SK-N-SH (cell line): Measurements from ENCODE around the gene KIF5B. TPM values are rescaled to one million over a fixed set of nuclear protein-coding genes. Genes with fewer than 3 reads are reported as not detected.
"Not testable (repeated sequence)": the region's sequence is repeated elsewhere in the genome, so short reads cannot be mapped to it uniquely, and the experiment has no call there.

ENCODE experiments used
- CTCF ChIA-PET: fragments of 300-600, 350-600 bp; formaldehyde crosslinking; extraction: SDS; loops from one replicate; lab custom pipeline; 2021; lab: Yijun Ruan, JAX
- POLR2A ChIA-PET: fragments of 350-600 bp; sonication (Branson Sonifier 250); formaldehyde crosslinking; extraction: SDS; loops from one replicate; lab custom pipeline; 2020; ENCODE audit warnings: antibody characterized with exemption, inconsistent platforms; lab: Yijun Ruan, JAX
- DNase-seq: peaks from one replicate; pipeline ENCODE4 v3.0.0; 2012
- H2AFZ ChIP-seq: fragments of 200-600 bp; sonication (generic); 2 replicates; pipeline ENCODE4 v1.8.1; 2016; ENCODE audit warnings: antibody characterized with exemption, mild to moderate bottlenecking, low read depth
- H3F3A ChIP-seq: fragments of 200-600 bp; sonication (generic); replicated peaks from 2 replicates; pipeline ENCODE3; 2016; ENCODE audit warnings: antibody characterized with exemption, mild to moderate bottlenecking; ENCODE audit not compliant: insufficient read depth
- H3K27ac ChIP-seq, 2 experiments: fragments of 200-500 bp in 1 of 2; fragments of 200-600 bp in 1 of 2; sonication (Bioruptor generic) in 1 of 2; sonication (generic), shearing (Covaris generic) in 1 of 2; 2 replicates each; pipeline versions ENCODE4 v1.5.1 to v1.6.1; 2014 to 2016; ENCODE audit warnings: low read depth in 2 of 2, inconsistent platforms in 1 of 2, low read length in 1 of 2, mild to moderate bottlenecking in 1 of 2, mixed read lengths in 1 of 2
- H3K27me3 ChIP-seq: fragments of 200-600 bp; sonication (generic), shearing (Covaris generic); 2 replicates; pipeline ENCODE4 v1.6.1; 2016; ENCODE audit warnings: mixed run types; ENCODE audit not compliant: insufficient read depth
- H3K36me3 ChIP-seq, 2 experiments: fragments of 200-500 bp in 1 of 2; fragments of 200-600 bp in 1 of 2; sonication (Bioruptor generic) in 1 of 2; sonication (generic) in 1 of 2; replicated peaks in 1 of 2; 2 replicates each; pipeline versions ENCODE3 to v1.5.1; 2014 to 2016; ENCODE audit warnings: low read length in 1 of 2, mild to moderate bottlenecking in 1 of 2; ENCODE audit not compliant: insufficient read depth in 2 of 2, control insufficient read depth in 1 of 2
- H3K4me1 ChIP-seq, 2 experiments: fragments of 200-500 bp in 1 of 2; fragments of 200-600 bp in 1 of 2; sonication (Bioruptor generic) in 1 of 2; sonication (generic), shearing (Covaris generic) in 1 of 2; 2 replicates each; pipeline versions ENCODE4 v1.5.1 to v1.6.1; 2014 to 2016; ENCODE audit warnings: low read depth in 1 of 2, low read length in 1 of 2, mixed run types in 1 of 2; ENCODE audit not compliant: insufficient read depth in 2 of 2, control insufficient read depth in 1 of 2
- H3K4me2 ChIP-seq: fragments of 200-600 bp; sonication (generic), shearing (Covaris generic); 2 replicates; pipeline ENCODE4 v1.6.1; 2017; ENCODE audit warnings: mixed run types
- H3K4me3 ChIP-seq, 2 experiments: fragments of 200-500 bp in 1 of 2; fragments of 200-600 bp in 1 of 2; sonication (Bioruptor generic) in 1 of 2; sonication (generic), shearing (Covaris generic) in 1 of 2; 2 replicates each; pipeline versions ENCODE4 v1.5.1 to v1.8.1; 2014 to 2016; ENCODE audit warnings: low read depth in 2 of 2, inconsistent platforms in 1 of 2, low read length in 1 of 2, mild to moderate bottlenecking in 1 of 2, mixed read lengths in 1 of 2, moderate library complexity in 1 of 2
- H3K79me2 ChIP-seq: fragments of 200-600 bp; sonication (generic); 2 replicates; pipeline ENCODE4 v1.8.1; 2017; ENCODE audit warnings: mild to moderate bottlenecking; ENCODE audit not compliant: insufficient read depth
- H3K9ac ChIP-seq: fragments of 200-600 bp; sonication (generic); 2 replicates; pipeline ENCODE4 v1.6.1; 2017; ENCODE audit warnings: mixed run types
- H3K9me2 ChIP-seq: fragments of 200-600 bp; sonication (generic); 2 replicates; pipeline ENCODE4 v1.6.1; 2017; ENCODE audit warnings: mixed run types
- H3K9me3 ChIP-seq: fragments of 200-600 bp; sonication (generic); 2 replicates; pipeline ENCODE4 v1.6.1; 2017; ENCODE audit warnings: mixed run types, mild to moderate bottlenecking, moderate library complexity
- H4K20me1 ChIP-seq: fragments of 200-600 bp; sonication (generic); 2 replicates; pipeline ENCODE4 v1.6.1; 2017; ENCODE audit warnings: mild to moderate bottlenecking, mixed run types; ENCODE audit not compliant: insufficient read depth
- EP300 ChIP-seq, 2 experiments: IDR thresholded peaks; 2 replicates each; pipeline versions ENCODE4 v1.4.0 to v1.6.1; 2012; ENCODE audit warnings: borderline replicate concordance in 1 of 2, low read depth in 1 of 2, low read length in 1 of 2
- FOSL2 ChIP-seq: IDR thresholded peaks from 2 replicates; pipeline ENCODE4 v1.4.0; 2012; ENCODE audit warnings: low read depth, mild to moderate bottlenecking, moderate library complexity, borderline replicate concordance
- FOXJ3 ChIP-seq: sonication (generic); formaldehyde crosslinking; IDR thresholded peaks from 2 replicates; pipeline ENCODE4 v1.5.1; 2020; ENCODE audit warnings: mild to moderate bottlenecking, missing genetic modification reagents
- FOXM1 ChIP-seq: IDR thresholded peaks from 2 replicates; pipeline ENCODE4 v1.4.0; 2012; ENCODE audit warnings: low read depth, mild to moderate bottlenecking
- IRF3 ChIP-seq: fragments of 150-350 bp; IDR thresholded peaks from 2 replicates; pipeline ENCODE4 v1.6.1; 2016; ENCODE audit warnings: mild to moderate bottlenecking, low read depth, low read length
- JUND ChIP-seq: IDR thresholded peaks from 2 replicates; pipeline ENCODE4 v1.4.0; 2012
- MEF2A ChIP-seq: IDR thresholded peaks from 2 replicates; pipeline ENCODE4 v1.4.0; 2012; ENCODE audit warnings: low read depth, borderline replicate concordance
- MXI1 ChIP-seq: IDR thresholded peaks from 2 replicates; pipeline ENCODE4 v1.6.1; 2012; ENCODE audit warnings: mild to moderate bottlenecking, low read depth, low read length, improper control_type of control experiment
- NFIC ChIP-seq: IDR thresholded peaks from 2 replicates; pipeline ENCODE4 v1.4.0; 2012; ENCODE audit warnings: borderline replicate concordance
- POLR2AphosphoS5 ChIP-seq: IDR thresholded peaks from 2 replicates; pipeline ENCODE4 v1.6.1; 2012; ENCODE audit warnings: low read depth, low read length
- RCOR1 ChIP-seq: fragments of 150-350 bp; IDR thresholded peaks from 2 replicates; pipeline ENCODE4 v1.6.1; 2017; ENCODE audit warnings: antibody characterized with exemption, low read length
- RFX5 ChIP-seq: IDR thresholded peaks from 2 replicates; pipeline ENCODE4 v1.6.1; 2012; ENCODE audit warnings: mild to moderate bottlenecking, improper control_type of control experiment, low read length
- RXRA ChIP-seq: IDR thresholded peaks from 2 replicates; pipeline ENCODE4 v1.4.0; 2012; ENCODE audit warnings: low read depth, mild to moderate bottlenecking, borderline replicate concordance
- WGBS: methylation state at CpG from one replicate; pipeline ENCODE4 v1.1.6; 2017; ENCODE audit warnings: low lambda C conversion rate; 5-methylcytosine and 5-hydroxymethylcytosine counted together
- polyA plus RNA-seq, 3 experiments: library from polyadenylated mRNA; depleted of rRNA; stranded (reverse); fragments of >200 nt; gene quantifications; 2 replicates each; pipeline ENCODE4 v1.2.3, GENCODE V29; 2012
- TF ChIP-seq, protein P1 (sequence below): IDR thresholded peaks from 2 replicates; pipeline ENCODE4 v1.4.0; 2012; ENCODE audit warnings: low read depth, borderline replicate concordance
- TF ChIP-seq, protein P2 (sequence below): fragments of 200-600 bp; sonication (generic); IDR thresholded peaks from 2 replicates; pipeline ENCODE4 v1.6.1; 2017; ENCODE audit warnings: antibody characterized with exemption, mild to moderate bottlenecking, moderate library complexity

KIF5B gene
- polyA plus RNA-seq, 1 of the 3 experiments (the other 2 are of a cell fraction) = 15.7 TPM

DNA sequence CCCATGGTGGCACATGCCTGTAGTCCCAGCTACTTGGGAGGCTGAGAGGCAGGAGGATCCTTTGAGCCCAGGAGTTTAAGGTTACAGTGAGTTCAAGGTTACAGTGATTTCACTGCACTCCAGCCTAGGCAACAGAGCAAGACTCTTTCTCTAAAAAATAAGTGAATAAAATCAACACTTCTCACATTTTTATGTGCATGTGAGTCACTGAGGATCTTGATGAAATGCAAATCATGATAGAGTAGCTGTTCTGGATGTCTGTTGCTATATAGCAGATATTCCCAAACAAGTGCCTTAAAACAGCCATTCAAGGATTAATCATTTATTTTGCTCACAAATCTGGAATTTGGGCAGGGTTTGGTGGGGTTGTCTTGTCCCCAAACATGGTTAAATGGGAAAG is 65.3 kb downstream of the KIF5B start:
- POLR2A ChIA-PET = interaction anchor here (0.8 kb wide), 1 partner anchor 15 kb away, joined by 3 read pairs; no protein-coding TSS in a partner anchor

DNA sequence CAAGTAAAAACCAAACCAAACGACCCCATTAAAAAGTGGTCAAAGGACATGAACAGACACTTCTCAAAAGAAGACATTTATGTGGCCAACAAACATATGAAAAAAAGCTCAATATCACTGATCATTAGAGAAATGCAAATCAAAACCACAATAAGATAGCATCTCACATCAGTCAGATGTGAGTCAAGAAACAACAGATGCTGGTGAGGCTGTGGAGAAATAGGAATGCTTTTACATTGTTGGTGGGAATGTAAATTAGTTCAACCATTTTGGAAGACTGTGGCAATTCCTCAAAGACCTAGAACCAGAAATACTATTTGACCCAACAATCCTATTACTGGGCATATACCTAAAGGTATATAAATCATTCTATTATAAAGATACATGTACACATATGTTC is 68.4 kb downstream of the KIF5B start:
- H3K36me3 ChIP-seq, H3F3A ChIP-seq, H3K4me1 ChIP-seq, H3K79me2 ChIP-seq, POLR2A ChIA-PET, H3K9me2 ChIP-seq, H3K9me3 ChIP-seq, H3K9ac ChIP-seq, H4K20me1 ChIP-seq, H2AFZ ChIP-seq, DNase-seq, H3K27me3 ChIP-seq, H3K27ac ChIP-seq, H3K4me2 ChIP-seq, H3K4me3 ChIP-seq, CTCF ChIA-PET: not testable (repeated sequence)
- WGBS = 9% methylated on average over 1 of the region's 1 CpG

More for the DNA sequence above, 65.3 kb downstream of the KIF5B start:
- H3K27me3 ChIP-seq = no peaks in the 10 kb centered on the region
- H3F3A ChIP-seq = peaks cover 4% of the 10 kb centered on the region
- CTCF ChIA-PET = interaction anchor here (1.0 kb wide), 1 partner anchor 8 kb away, joined by 3 read pairs; no protein-coding TSS in a partner anchor
- no peak for DNase-seq
- H2AFZ ChIP-seq = no peak overlapping the region
- H3K4me3 ChIP-seq = no peak overlapping the region
- no peak overlapping the region for H3K27ac ChIP-seq
- no peaks in the 10 kb centered on the region for H4K20me1 ChIP-seq
- TF ChIP-seq JUND = no peak
- no peak for TF ChIP-seq RFX5
- no peak for TF ChIP-seq IRF3
- no peak for TF ChIP-seq FOXJ3 (CRISPR knock-in tag)
- TF ChIP-seq, protein P1, sequence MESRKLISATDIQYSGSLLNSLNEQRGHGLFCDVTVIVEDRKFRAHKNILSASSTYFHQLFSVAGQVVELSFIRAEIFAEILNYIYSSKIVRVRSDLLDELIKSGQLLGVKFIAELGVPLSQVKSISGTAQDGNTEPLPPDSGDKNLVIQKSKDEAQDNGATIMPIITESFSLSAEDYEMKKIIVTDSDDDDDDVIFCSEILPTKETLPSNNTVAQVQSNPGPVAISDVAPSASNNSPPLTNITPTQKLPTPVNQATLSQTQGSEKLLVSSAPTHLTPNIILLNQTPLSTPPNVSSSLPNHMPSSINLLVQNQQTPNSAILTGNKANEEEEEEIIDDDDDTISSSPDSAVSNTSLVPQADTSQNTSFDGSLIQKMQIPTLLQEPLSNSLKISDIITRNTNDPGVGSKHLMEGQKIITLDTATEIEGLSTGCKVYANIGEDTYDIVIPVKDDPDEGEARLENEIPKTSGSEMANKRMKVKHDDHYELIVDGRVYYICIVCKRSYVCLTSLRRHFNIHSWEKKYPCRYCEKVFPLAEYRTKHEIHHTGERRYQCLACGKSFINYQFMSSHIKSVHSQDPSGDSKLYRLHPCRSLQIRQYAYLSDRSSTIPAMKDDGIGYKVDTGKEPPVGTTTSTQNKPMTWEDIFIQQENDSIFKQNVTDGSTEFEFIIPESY = no peak
- no peak for TF ChIP-seq FOSL2
- no peak for TF ChIP-seq MEF2A
- H3K36me3 ChIP-seq = no peaks in the 10 kb centered on the region
- H3K9me3 ChIP-seq = no peaks in the 10 kb centered on the region
- H3K4me1 ChIP-seq = no peaks in the 10 kb centered on the region
- no peak overlapping the region for H3K9ac ChIP-seq
- no peaks in the 10 kb centered on the region for H3K79me2 ChIP-seq
- no peaks in the 10 kb centered on the region for H3K9me2 ChIP-seq
- no peak overlapping the region for H3K4me2 ChIP-seq

DNA sequence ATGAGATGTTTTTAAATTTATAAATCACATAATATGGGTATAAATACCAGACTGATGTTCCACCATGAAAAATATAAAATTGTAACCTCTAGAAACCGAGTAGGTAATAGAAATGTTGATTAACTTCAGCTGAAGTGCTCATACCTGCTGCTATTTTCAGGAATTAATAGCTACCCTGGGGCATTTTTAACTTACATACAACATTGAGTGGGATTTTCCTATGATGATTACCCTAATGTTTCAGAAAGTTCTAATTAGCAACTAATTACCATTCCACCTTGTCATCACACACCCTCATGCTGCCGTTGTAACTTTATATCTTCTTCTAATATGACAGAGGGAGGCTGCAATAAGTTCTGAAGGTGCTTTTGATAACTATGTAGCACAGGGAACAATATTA is 74.1 kb downstream of the KIF5B start:
- Histone ChIP-seq H2AFZ (no peak overlapping the region), H3K36me3 (no peaks in the 10 kb centered on the region), H4K20me1 (no peaks in the 10 kb centered on the region), H3F3A (peaks cover 1% of the 10 kb centered on the region), H3K9me2 (no peaks in the 10 kb centered on the region), H3K9me3 (no peaks in the 10 kb centered on the region), H3K79me2 (no peaks in the 10 kb centered on the region), H3K27me3 (no peaks in the 10 kb centered on the region), H3K27ac (no peak overlapping the region), H3K4me3 (no peak overlapping the region), H3K4me2 (no peak overlapping the region), H3K4me1 (peaks cover 0 to 8% of the 10 kb centered on the region in 2 experiments; a peak in 1 of 4 replicates), H3K9ac (no peak overlapping the region)
- 47% methylated on average over 2 of the region's 2 CpGs for WGBS
- ChIA-PET POLR2A (no interaction called here), CTCF (interaction anchor here (0.7 kb wide), 1 partner anchor 21 kb away, joined by 3 read pairs; no protein-coding TSS in a partner anchor)
- DNase-seq = no peak
- TF ChIP-seq EP300 (IDR thresholded peaks at IDR 0.05; ENCODE audit: borderline replicate concordance in 1 of 2, low read depth in 1 of 2, low read length in 1 of 2) = no peak
- no peak for TF ChIP-seq RXRA
- TF ChIP-seq FOXM1 = no peak
- no peak for TF ChIP-seq POLR2AphosphoS5
- TF ChIP-seq RCOR1 = no peak
- no peak for TF ChIP-seq NFIC
- TF ChIP-seq, protein P1 = no peak
- TF ChIP-seq MXI1 = no peak
- TF ChIP-seq, protein P2, sequence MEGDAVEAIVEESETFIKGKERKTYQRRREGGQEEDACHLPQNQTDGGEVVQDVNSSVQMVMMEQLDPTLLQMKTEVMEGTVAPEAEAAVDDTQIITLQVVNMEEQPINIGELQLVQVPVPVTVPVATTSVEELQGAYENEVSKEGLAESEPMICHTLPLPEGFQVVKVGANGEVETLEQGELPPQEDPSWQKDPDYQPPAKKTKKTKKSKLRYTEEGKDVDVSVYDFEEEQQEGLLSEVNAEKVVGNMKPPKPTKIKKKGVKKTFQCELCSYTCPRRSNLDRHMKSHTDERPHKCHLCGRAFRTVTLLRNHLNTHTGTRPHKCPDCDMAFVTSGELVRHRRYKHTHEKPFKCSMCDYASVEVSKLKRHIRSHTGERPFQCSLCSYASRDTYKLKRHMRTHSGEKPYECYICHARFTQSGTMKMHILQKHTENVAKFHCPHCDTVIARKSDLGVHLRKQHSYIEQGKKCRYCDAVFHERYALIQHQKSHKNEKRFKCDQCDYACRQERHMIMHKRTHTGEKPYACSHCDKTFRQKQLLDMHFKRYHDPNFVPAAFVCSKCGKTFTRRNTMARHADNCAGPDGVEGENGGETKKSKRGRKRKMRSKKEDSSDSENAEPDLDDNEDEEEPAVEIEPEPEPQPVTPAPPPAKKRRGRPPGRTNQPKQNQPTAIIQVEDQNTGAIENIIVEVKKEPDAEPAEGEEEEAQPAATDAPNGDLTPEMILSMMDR = no peak
